ENCODE data around the gene GON7.
"Not testable (repeated sequence)": the region's sequence is repeated elsewhere in the genome, so short reads cannot be mapped to it uniquely, and the experiment has no call there.

DNA sequence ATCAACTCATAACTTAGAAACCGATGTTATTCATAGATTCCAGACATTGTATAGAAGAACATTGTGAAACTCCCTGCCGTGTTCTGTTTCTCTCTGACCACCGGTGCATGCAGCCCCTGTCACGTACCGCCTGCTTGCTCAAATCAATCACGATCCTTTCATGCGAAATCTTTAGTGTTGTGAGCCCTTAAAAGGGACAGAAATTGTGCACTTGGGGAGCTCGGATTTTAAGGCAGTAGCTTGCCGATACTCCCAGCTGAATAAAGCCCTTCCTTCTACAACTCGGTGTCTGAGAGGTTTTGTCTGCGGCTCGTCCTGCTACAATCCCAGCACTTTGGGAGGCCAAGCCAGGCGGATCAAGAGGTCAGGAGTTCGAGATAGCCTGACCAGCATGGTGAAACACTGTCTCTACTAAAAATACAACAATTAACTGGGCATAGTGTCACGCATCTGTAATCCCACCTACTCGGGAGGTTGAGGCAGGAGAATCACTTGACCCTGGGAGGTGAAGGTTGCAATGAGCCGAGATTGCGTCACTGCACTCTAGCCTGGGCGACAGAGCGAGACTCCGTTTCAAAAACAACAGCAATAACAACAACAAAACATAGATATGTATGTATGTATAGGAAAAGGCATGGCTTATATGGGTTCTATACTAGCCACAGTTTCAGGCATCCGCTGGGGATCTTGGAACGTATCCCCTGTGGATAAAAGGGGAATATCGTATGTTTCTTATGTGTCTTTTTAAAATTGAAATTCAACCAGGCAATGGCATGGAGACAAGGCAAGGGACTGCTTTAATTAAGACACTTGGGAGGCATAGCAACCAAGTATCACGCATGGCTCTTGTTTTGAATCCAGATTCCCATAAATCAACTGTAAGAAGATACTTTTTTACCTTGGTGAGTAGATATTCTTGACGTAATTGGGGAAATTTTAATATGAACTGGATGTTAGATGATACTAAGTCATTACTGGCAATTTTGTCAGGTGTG lies 41.3 kb downstream of the GON7 start:
- TF ChIP-seq POLR2A (IDR thresholded peaks at IDR 0.05): not testable (repeated sequence)
- TF ChIP-seq, protein P1, sequence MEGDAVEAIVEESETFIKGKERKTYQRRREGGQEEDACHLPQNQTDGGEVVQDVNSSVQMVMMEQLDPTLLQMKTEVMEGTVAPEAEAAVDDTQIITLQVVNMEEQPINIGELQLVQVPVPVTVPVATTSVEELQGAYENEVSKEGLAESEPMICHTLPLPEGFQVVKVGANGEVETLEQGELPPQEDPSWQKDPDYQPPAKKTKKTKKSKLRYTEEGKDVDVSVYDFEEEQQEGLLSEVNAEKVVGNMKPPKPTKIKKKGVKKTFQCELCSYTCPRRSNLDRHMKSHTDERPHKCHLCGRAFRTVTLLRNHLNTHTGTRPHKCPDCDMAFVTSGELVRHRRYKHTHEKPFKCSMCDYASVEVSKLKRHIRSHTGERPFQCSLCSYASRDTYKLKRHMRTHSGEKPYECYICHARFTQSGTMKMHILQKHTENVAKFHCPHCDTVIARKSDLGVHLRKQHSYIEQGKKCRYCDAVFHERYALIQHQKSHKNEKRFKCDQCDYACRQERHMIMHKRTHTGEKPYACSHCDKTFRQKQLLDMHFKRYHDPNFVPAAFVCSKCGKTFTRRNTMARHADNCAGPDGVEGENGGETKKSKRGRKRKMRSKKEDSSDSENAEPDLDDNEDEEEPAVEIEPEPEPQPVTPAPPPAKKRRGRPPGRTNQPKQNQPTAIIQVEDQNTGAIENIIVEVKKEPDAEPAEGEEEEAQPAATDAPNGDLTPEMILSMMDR (IDR thresholded peaks at IDR 0.05): not testable (repeated sequence)
